T-helper 1 cell treated with Interleukin-12 subunit alpha and Interleukin-12 subunit beta and Interleukin-4 antibody, amounts not matched to agents 30 ng/mL and 1 ng/mL, for 36 hours (primary cell): ENCODE measurements around the gene MDGA2. TPM values are rescaled to one million over a fixed set of nuclear protein-coding genes. Genes with fewer than 3 reads are reported as not detected.
"Not testable (repeated sequence)": the region's sequence is repeated elsewhere in the genome, so short reads cannot be mapped to it uniquely, and the experiment has no call there.

Experiments
- intact Hi-C: fragments of 100-400 bp; cut with micrococcal nuclease; formaldehyde crosslinking; loops from one replicate; pipeline ENCODE4 v1.15.1; 2024
- total RNA-seq: library from RNA; stranded (reverse); gene quantifications from 2 replicates; pipeline ENCODE4 v1.2.3, GENCODE V29; 2022

MDGA2 gene
- total RNA-seq, 1 donor from 2014 or later, result not detected

DNA sequence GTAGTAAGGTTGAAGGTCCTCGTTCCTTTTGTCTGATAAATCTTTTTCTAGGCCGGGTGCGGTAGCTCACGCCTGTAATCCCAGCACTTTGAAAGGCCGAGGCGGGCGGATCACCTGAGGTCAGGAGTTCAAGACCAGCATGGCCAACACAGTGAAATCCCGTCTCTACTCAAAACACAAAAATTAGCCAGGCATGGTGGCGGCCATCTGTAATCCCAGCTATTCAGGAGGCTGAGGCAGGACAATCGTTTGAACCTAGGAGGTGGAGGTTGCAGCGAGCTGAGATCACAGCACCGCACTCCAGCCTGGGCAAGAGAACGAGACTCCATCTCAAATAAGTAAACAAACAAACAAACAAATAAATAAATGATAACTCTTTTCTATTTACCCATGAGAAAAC lies 51.3 kb downstream of the MDGA2 start:
- intact Hi-C loops, result not testable (repeated sequence)

- intact Hi-C loops, result no loop called here
These were observed 56.0 kb downstream of the MDGA2 start for GRCh38 chr14:47619392-47619791.

- intact Hi-C loops, result no loop called here
These were observed 68.8 kb downstream of the MDGA2 start for GRCh38 chr14:47606566-47606965.

- intact Hi-C loops, result no loop called here
These were observed 78.5 kb downstream of the MDGA2 start for GRCh38 chr14:47596860-47597259.

DNA sequence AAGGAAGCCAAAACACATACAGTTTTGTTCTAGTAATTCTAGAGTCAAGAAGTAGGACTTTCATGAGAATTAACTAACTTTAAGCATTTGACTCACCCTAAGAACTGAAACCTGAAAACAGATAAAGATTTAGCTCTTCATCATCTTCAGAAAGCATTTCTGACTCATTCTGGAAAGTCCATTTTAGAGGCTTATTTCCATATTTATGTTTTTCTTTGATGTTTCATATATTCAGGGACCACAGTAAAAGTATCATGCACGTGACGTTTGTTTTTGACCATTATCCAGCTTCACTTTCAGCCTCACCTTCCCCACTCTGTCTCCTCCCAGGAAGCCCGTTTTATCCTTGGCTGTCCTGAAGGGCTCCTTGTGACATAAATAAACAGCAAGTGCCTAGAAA lies 79.2 kb downstream of the MDGA2 start:
- intact Hi-C loops, result no loop called here

- intact Hi-C loops, result no loop called here
These were observed 79.9 kb downstream of the MDGA2 start for GRCh38 chr14:47595552-47595951.

GRCh38 chr14:47590767-47591495 lies 84.5 kb downstream of the MDGA2 start:
- intact Hi-C loops, result no loop called here

DNA sequence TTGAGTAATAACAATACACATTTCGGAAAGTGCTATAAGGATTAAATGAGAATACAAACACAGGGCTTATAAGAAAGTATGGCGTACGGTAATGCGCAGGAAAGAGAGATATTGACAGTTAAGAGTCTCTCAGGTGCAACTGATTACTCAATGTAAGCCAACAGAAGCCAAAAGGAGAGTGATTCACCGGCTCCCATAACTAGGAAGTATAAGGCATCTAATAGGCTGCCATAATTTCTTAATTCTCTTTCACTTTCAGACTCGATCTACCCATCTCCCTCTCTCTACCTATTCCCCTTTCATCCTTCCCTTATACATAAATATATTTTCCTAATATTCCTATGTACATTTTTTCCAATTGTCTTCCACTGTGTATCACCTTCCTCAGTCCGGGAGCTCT lies 90.0 kb downstream of the MDGA2 start:
- intact Hi-C loops, result no loop called here

GRCh38 chr14:47567273-47567672 lies 108.1 kb downstream of the MDGA2 start:
- intact Hi-C loops, result no loop called here

DNA sequence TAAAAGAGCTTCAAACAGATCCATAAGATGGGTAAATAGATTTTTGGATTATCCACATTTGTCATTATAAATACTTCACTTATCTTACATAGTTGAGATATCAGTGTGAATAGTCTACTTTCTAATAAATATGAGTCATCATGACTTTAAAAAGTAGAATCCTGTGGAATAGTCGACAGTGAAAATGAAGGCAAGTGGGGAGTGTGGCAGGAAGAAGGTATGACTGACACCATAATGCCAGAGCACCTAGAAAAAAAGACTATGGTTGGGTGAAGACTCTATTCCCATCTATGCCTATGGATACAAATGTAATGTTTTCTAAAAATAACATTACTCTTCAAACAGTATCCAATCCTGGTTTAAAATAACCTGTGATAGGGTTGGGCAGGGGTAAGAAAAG lies 117.5 kb downstream of the MDGA2 start:
- intact Hi-C loops, result no loop called here

DNA sequence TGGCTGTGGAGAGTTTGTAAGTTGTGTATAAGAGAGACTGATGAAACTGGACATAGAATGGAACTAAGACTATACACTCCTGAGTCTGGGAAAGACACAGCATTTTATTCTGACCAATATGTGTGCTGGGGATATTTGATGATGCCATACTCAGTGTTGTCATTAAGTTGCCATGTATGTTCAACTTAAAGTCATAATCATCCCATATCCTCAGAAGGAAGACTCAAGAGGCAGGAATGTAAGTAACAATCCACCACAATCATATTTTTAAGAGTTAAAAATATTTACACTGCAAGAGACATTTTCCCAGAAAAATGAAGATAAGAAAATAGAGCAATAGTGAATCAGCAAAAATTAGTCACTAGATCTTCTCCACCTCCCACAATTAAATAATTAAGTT lies 120.1 kb downstream of the MDGA2 start:
- intact Hi-C loops, result no loop called here

DNA sequence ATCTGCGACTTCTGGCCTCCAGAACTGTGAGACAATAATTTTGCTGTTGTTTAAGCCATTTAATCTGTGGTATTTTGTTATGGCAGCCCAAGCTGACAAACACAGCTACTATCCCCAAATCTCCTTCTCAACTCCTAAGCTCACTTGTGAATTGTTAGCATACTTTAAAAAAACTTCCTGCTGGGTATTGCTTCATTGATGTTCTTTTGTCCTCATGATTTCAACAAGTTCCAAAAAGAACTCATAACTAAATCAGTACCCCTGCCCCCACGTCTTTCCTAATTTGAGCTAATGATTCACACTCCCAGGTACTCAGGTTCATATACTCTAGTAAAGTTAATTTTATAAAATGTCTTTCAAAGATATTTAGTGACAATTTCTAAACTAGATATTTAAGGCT lies 125.5 kb downstream of the MDGA2 start:
- intact Hi-C loops, result no loop called here

DNA sequence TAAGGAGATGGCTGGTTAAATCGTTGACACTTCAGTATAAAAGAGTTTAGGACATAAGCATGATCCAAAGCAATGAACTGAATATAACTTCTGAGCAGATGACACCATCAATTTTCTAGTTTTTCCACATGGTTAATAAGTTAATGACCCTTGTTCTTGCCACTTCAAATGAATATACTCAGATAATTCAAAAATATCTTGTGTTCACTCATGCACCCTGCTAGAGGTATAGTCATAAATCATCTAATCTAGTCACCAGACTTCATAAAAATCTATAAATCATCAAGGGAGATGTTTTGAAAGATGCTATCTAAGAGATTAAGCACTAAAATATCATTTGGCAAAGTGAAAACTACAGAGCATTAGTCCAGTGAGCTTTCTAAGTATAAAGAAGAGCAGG lies 131.9 kb downstream of the MDGA2 start:
- intact Hi-C loops, result no loop called here

- intact Hi-C loops, result no loop called here
These were observed 133.7 kb downstream of the MDGA2 start for GRCh38 chr14:47541662-47542061.

DNA sequence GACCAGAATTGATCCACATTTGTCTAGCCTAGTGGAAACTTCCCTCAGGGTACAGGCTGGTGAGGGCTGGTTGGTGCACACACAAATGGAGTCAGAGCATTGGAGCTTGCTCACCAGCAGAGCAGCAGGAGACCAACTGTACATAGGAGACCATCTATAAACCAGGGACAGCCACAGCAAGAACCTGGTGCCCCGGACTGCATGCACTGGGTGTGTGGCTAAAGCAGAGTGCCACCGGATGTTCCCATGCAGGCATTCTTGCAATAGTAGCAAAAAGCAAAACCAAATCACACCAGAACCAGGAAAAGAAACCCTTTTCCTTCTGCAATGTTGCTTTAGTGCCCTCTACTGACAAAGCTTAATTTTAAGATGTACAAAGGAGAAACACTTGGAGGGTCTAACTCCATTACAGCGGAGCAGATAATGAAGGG lies 136.4 kb downstream of the MDGA2 start:
- intact Hi-C loops, result no loop called here

DNA sequence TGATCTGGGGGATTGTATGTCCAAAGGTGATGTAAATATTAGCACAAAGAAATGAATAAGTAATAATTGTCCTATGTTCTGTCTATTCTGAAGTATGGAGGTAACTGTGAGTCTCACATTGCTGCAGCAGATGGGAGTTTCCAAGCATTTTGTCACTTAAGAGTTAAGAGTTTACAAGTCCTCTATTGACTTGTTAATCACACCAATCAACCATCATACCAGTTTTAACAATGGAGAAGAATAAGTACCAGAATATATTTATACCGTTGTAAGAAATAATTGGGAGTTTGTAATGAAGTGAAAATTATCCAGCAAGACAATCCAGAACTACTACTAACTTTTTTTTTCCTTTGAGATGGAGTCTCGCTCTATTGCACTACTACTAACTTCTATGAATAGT lies 139.1 kb downstream of the MDGA2 start:
- intact Hi-C loops, result no loop called here

DNA sequence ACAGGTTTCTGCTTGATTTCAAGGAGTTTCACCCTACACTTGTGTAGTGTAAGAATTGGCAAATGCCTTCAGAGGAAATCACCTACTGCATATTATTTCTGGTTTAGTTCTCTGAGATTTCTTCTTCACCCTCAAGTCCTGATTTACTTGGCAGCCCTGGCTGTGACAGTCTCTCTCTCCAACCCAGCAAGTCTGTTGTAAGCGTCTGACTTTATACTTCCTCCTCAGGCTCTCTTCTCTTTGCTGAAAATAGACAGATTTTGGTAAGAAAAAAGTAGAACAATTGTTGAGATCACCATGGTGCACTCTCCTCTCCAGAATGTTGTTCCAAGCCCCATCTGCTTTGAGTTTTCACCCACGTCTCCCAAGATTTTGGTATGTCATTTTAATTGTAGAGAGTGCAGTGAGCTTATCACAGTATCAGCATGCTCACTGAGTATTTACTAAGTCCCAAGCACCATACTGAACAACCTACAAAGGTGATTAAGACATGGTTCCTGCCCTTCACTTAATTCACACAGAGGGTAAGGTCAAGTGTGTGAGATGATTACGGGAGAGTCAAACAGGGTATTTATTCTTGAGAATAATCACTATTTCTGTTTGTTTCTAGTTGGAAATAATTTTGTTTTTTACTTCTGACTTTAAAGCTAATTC lies 148.7 kb downstream of the MDGA2 start:
- intact Hi-C loops, result no loop called here

DNA sequence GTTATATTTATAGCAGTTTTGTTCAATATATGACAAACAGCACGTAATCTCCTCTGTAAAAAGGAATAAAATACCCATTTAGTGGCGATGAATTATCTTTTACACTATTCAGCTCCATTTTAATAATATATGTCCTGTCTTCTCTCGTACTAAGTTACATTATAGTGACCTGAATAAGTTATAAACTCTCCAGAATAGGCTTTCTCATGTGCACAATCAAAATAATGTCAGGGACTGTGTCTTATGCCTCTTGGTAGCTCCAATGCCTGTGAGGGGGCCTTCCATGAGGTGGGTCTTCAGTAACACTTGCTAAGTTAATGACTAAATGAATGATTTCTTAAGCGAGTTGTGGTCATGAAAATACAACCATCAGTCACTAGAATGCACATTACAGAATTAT lies 150.9 kb downstream of the MDGA2 start:
- intact Hi-C loops, result no loop called here

GRCh38 chr14:47520382-47520781 lies 155.0 kb downstream of the MDGA2 start:
- intact Hi-C loops, result no loop called here

- intact Hi-C loops, result no loop called here
These were observed 163.6 kb downstream of the MDGA2 start for GRCh38 chr14:47511829-47512228.

DNA sequence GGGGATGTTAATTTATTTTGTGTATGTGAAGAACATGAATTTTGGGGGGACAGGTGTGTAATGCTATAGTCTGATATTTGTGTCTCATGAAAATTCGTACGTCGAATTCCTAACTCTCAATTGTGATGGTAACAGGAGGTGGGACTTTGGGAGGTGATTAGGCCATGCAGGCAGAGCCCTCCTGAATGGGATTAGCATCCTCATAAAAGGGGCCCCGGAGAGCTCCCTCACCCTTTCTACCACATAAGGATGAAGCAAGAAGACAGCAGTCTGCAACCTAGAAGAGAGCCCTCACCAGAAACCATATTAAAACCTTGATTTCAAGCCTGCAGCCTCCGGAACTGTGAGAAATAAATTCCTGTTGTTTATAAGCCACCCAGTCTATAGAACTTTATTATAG lies 165.4 kb downstream of the MDGA2 start:
- intact Hi-C loops, result no loop called here

GRCh38 chr14:47507861-47508260 lies 167.5 kb downstream of the MDGA2 start:
- intact Hi-C loops, result no loop called here

DNA sequence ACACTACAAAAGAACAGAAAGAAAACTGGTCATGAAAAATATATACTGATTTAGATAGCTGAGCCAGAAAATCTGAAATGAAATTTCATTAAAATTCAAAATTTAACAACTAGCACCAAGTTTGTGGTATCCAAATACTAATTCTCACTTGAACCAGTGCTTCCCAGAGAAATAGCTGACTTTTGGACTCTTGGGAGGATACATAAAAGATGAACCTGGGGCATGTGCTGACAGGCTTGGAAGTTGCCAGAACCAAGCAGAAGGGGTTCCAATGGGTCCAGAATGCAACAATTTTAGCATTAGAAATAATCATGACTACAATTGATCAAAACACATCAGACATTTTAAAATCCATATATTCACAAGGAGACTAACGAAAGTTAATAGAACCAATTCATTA lies 175.0 kb downstream of the MDGA2 start:
- intact Hi-C loops, result no loop called here
